ENCODE data around the gene ERCC4.

ERCC4 gene

GRCh38 chr16:13920510-13920818 lies 510 bp downstream of the ERCC4 start:
- no peaks in the 10 kb centered on the region for H3K27me3 ChIP-seq
- H3K4me1 ChIP-seq = peaks cover 0 to 36% (median 17%) of the 10 kb centered on the region in 4 donors
- H3K27ac ChIP-seq = peak overlapping the region; percentile 72 to 91
- no peaks in the 10 kb centered on the region for H3K9me3 ChIP-seq
- intact Hi-C loops (cut with DNase I; ENCODE audit: low total_unique reads) = loop anchor here (5.0 to 10.0 kb wide), 3 partner anchors 272 to 607 kb away; no protein-coding TSS in a partner anchor
- H3K36me3 ChIP-seq = peaks cover 0 to 6% (median 6%) of the 10 kb centered on the region in 3 donors
- H3K4me3 ChIP-seq = peak overlapping the region; percentile 90 to 96
- no peak for TF ChIP-seq CTCF (IDR thresholded peaks at IDR 0.05)
- no peak for DNase-seq

GRCh38 chr16:13921328-13921727 lies 1.4 kb downstream of the ERCC4 start:
- H3K36me3 ChIP-seq = peaks cover 4 to 15% (median 11%) of the 10 kb centered on the region in 3 donors
- no peak overlapping the region for H3K27ac ChIP-seq
- TF ChIP-seq CTCF (IDR thresholded peaks at IDR 0.05) = no peak
- H3K4me3 ChIP-seq = no peak overlapping the region
- H3K4me1 ChIP-seq = peaks cover 0 to 35% (median 17%) of the 10 kb centered on the region in 4 donors
- DNase-seq = no peak
- no peaks in the 10 kb centered on the region for H3K27me3 ChIP-seq
- no peaks in the 10 kb centered on the region for H3K9me3 ChIP-seq
- intact Hi-C loops (cut with DNase I; ENCODE audit: low total_unique reads) = loop anchor here (5.0 to 10.0 kb wide), 3 partner anchors 271 to 606 kb away; no protein-coding TSS in a partner anchor

- Histone ChIP-seq H3K4me3 (no peak overlapping the region), H3K36me3 (peaks cover 4 to 22% (median 18%) of the 10 kb centered on the region in 3 donors), H3K27ac (no peak overlapping the region), H3K27me3 (no peaks in the 10 kb centered on the region), H3K4me1 (peaks cover 0 to 31% (median 17%) of the 10 kb centered on the region in 4 donors), H3K9me3 (no peaks in the 10 kb centered on the region)
- intact Hi-C loops (cut with DNase I; ENCODE audit: low total_unique reads) = loop anchor here (5.0 to 10.0 kb wide), 3 partner anchors 268 to 604 kb away; no protein-coding TSS in a partner anchor
- no peak for DNase-seq
- peak; percentile 68 for TF ChIP-seq CTCF (IDR thresholded peaks at IDR 0.05)
Observed at GRCh38 chr16:13923703-13924298, 3.8 kb downstream of the ERCC4 start.

GRCh38 chr16:13926464-13926863 lies 6.5 kb downstream of the ERCC4 start:
- no peak for TF ChIP-seq CTCF (IDR thresholded peaks at IDR 0.05)
- H3K4me1 ChIP-seq = peaks cover 0 to 10% (median 6%) of the 10 kb centered on the region in 4 donors
- peaks cover 8 to 29% (median 18%) of the 10 kb centered on the region in 3 donors for H3K36me3 ChIP-seq
- no peak for DNase-seq
- H3K27me3 ChIP-seq = no peaks in the 10 kb centered on the region
- intact Hi-C loops (cut with DNase I; ENCODE audit: low total_unique reads) = loop anchor here (5.0 to 10.0 kb wide), 2 partner anchors 318 to 366 kb away; no protein-coding TSS in a partner anchor
- no peaks in the 10 kb centered on the region for H3K9me3 ChIP-seq
- H3K4me3 ChIP-seq = no peak overlapping the region
- H3K27ac ChIP-seq = no peak overlapping the region

- intact Hi-C loops (cut with DNase I; ENCODE audit: low total_unique reads) = loop anchor here (5.0 to 10.0 kb wide), 2 partner anchors 318 to 365 kb away; no protein-coding TSS in a partner anchor
- Histone ChIP-seq H3K4me1 (peaks cover 0 to 10% (median 5%) of the 10 kb centered on the region in 4 donors), H3K9me3 (no peaks in the 10 kb centered on the region), H3K36me3 (peaks cover 13 to 30% (median 18%) of the 10 kb centered on the region in 3 donors), H3K4me3 (no peak overlapping the region), H3K27ac (no peak overlapping the region), H3K27me3 (no peaks in the 10 kb centered on the region)
- DNase-seq = no peak
- no peak for TF ChIP-seq CTCF (IDR thresholded peaks at IDR 0.05)
Observed at GRCh38 chr16:13926891-13927290, 6.9 kb downstream of the ERCC4 start.
